AG04449 (cell line): ENCODE data around the gene LPAR2.

Experiments used
- CTCF ChIA-PET: fragments of 350-600 bp; formaldehyde crosslinking; extraction: SDS; loops from one replicate; lab custom pipeline; 2021; ENCODE audit warnings: antibody characterized with exemption; lab: Yijun Ruan, JAX
- POLR2A ChIA-PET: fragments of 400-600, 350-600 bp; formaldehyde crosslinking; extraction: SDS; loops from one replicate; lab custom pipeline; 2020; ENCODE audit warnings: antibody characterized with exemption, inconsistent platforms; lab: Yijun Ruan, JAX
- DNase-seq: peaks from one replicate; pipeline ENCODE4 v3.0.0-alpha.2; 2010; ENCODE audit warnings: low read depth, low spot score
- H3K4me3 ChIP-seq: 2 replicates; pipeline ENCODE4 v1.5.1; 2011; ENCODE audit warnings: low read depth, mild to moderate bottlenecking, control low read depth, low read length
- CTCF ChIP-seq: IDR thresholded peaks from one replicate; pipeline ENCODE4 v1.5.1; 2011; ENCODE audit warnings: mild to moderate bottlenecking, moderate library complexity, low read length, control low read depth, inconsistent platforms; ENCODE audit not compliant: insufficient read depth; ENCODE audit errors: missing control alignments

Gene LPAR2

GRCh38 chr19:19587771-19588170 lies 40.2 kb downstream of the LPAR2 start:
- H3K4me3 ChIP-seq = no peak overlapping the region
- ChIA-PET POLR2A (no interaction called here), CTCF (interaction anchor here (3.2 kb wide), 1 partner anchor 34 kb away, joined by 23 read pairs; no protein-coding TSS in a partner anchor)
- TF ChIP-seq CTCF = no peak
- no peak for DNase-seq

- ChIA-PET CTCF (interaction anchor here (2.0 kb wide), 1 partner anchor 52 kb away, joined by 7 read pairs; no protein-coding TSS in a partner anchor), POLR2A (no interaction called here)
- no peak for TF ChIP-seq CTCF
- H3K4me3 ChIP-seq = no peak overlapping the region
- DNase-seq = no peak
Observed at GRCh38 chr19:19584356-19584755, 43.7 kb downstream of the LPAR2 start.

DNA sequence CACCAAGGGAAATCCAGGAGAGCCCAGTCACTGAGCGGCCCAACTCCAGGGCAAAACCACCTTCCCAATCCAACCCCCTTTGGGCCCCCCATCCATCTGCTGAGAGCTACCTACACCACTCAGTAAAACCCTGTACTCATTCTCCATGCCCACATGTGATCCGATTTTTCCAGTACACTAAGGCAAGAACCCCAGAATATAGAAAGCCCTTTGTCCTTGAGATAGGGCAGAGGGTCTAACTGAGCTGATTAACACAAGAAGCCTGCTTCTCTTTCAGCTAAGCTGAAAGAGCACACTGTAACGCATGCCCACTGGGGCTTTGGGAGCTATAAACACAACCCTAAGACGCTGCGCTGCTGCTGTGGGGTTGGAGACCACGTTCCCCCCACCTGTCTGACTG lies 45.5 kb downstream of the LPAR2 start:
- CTCF ChIA-PET = interaction anchor here (1.2 kb wide), 1 partner anchor 51 kb away, joined by 3 read pairs; no protein-coding TSS in a partner anchor
- POLR2A ChIA-PET = interaction anchor here (0.9 kb wide), 1 partner anchor 8 kb away, joined by 3 read pairs; no protein-coding TSS in a partner anchor
- TF ChIP-seq CTCF = no peak

DNA sequence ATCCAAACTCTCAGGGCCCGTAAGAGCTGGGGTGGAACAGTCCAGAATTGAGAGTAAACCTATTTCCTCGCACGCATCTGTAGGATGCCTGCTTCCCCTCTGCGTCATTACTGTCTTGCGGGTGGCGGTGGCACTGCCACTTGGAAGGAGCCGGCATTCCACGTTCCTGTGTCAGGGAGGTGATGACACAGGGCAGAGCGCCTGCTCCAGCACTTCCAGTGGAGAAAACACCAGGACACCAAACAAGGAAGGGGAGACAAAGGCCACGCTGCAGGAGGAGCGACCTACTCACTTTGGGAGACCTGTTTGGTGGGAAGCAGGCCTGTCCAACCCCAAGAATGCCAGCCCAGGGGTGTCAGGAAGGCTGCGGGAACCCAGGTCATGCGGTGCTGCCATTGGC lies 46.6 kb downstream of the LPAR2 start:
- ChIA-PET CTCF (interaction anchor here (1.2 to 1.6 kb wide), 3 partner anchors 27 to 49 kb away, joined by 3 to 8 read pairs (median 4); no protein-coding TSS in a partner anchor), POLR2A (no interaction called here)
- no peak overlapping the region for H3K4me3 ChIP-seq
- DNase-seq = no peak
- TF ChIP-seq CTCF = no peak

More for the DNA sequence above, 45.5 kb downstream of the LPAR2 start:
- no peak for DNase-seq
- H3K4me3 ChIP-seq = no peak overlapping the region

DNA sequence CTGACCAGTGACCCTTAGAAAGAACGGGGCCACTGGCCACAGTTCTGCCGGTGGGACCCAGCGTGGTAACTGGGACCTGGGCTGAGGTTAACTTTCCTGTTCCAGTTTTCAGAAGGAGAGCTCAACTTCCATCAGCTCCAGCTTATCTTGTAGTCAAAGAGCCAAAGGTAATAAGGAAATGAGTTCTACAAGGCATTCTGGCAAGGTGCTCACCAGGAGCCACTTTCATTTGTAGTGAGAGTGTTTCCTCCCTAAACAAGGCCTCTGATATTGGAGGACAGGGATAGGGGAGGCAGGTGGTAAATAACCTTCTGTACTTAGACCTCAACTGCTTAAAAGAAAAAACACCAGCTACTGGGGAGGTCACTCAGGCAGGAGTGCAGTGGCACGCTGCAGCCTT lies 47.6 kb downstream of the LPAR2 start:
- no peak overlapping the region for H3K4me3 ChIP-seq
- no peak for TF ChIP-seq CTCF
- ChIA-PET CTCF (interaction anchor here (1.2 to 1.6 kb wide), 2 partner anchors 26 to 29 kb away, joined by 4 to 8 read pairs; no protein-coding TSS in a partner anchor), POLR2A (no interaction called here)
- DNase-seq = no peak

DNA sequence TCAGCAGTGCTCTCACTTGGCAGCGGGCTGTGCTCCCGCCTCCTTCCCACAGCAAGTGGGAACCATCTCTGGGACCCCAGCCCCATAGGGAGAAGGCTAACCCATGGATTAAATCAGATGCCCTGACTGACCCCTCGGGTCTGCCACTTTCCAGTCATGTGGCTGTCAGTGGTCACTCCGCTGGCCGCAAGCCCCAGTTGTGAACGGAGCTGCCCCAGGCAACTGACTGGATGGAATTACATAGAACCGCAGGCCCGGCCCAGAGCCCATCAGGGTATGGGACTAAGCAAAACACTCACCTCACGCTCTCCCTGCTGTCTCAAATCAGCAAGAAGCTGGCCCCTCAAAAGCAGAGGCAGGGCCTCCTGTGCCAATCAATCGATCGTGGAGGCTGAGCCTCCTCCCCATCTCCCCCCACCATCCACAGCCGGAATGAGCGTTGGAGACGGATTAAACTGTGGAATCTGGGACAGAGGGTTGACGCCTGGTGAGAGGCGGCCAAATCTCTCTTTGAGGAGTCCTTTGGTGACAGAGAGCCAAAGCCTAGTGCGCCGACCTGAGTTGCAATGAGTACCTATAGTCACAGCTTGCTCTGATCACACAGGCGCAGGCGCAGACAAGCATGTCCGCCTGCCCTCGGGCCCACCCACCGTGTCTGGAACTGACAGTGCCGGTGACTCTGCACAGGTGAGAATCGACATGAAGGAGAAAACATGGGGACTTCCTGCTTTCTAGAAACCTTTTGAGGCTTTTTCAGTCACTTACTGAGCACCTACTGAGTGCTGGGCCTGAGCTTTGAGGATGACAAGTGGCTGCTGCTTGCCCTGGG lies 48.3 kb downstream of the LPAR2 start:
- H3K4me3 ChIP-seq = no peak overlapping the region
- TF ChIP-seq CTCF = no peak
- ChIA-PET CTCF (interaction anchor here (1.2 to 1.6 kb wide), 2 partner anchors 25 to 28 kb away, joined by 4 to 8 read pairs; no protein-coding TSS in a partner anchor), POLR2A (no interaction called here)
- DNase-seq = no peak
